Endothelial cell of umbilical vein (primary cell): ENCODE data around the gene CITED2. TPM values are rescaled to one million over a fixed set of nuclear protein-coding genes. Genes with fewer than 3 reads are reported as not detected.

Experiments used
- BruUV-seq: library from RNA; stranded (reverse); fragments of 400-500 nt; replicated peaks from 2 replicates; lab custom pipeline; 2021; lab: Mats Ljungman, UMichigan
- CTCF ChIA-PET: fragments of 300-600, 350-600 bp; sonication (Branson Sonifier 250); formaldehyde crosslinking; loops from one replicate; lab custom pipeline; 2021; ENCODE audit warnings: antibody characterized with exemption, inconsistent platforms; lab: Charles Lee
- POLR2A ChIA-PET: fragments of 300-600, 350-600 bp; sonication (Branson Sonifier 250); formaldehyde crosslinking; loops from one replicate; lab custom pipeline; 2021; ENCODE audit warnings: antibody characterized with exemption, inconsistent platforms; lab: Charles Lee
- DNase-seq: peaks from one replicate; pipeline ENCODE4 v3.0.0-alpha.2; 2011; ENCODE audit warnings: low read depth, low spot score
- FAIRE-seq: peaks from 2 replicates; lab custom pipeline; 2011; peaks lifted over from hg19 to GRCh38; lab: Jason Lieb, UNC
- H2AFZ ChIP-seq: 2 replicates; pipeline ENCODE4 v1.6.0; 2012; ENCODE audit warnings: low read depth, low read length, control low read depth, inconsistent platforms
- H3K27ac ChIP-seq: 2 replicates; pipeline ENCODE4 v1.5.1; 2011; ENCODE audit warnings: low read depth, mild to moderate bottlenecking, control low read depth, low read length, moderate library complexity; ENCODE audit not compliant: insufficient read depth
- H3K27me3 ChIP-seq, 2 experiments: 2 replicates each; pipeline versions ENCODE4 v1.6.0 to v1.6.1; 2011; ENCODE audit warnings: low read length in 2 of 2, mixed read lengths in 1 of 2; ENCODE audit not compliant: control insufficient read depth in 2 of 2, insufficient read depth in 2 of 2
- H3K36me3 ChIP-seq, 2 experiments: 2 replicates in 1 of 2; 3 replicates in 1 of 2; pipeline ENCODE4 v1.5.1; 2011; ENCODE audit warnings: low read length in 2 of 2, mild to moderate bottlenecking in 1 of 2, moderate library complexity in 1 of 2; ENCODE audit not compliant: control insufficient read depth in 2 of 2, insufficient read depth in 2 of 2; ENCODE audit errors: extremely low read depth in 1 of 2
- H3K4me1 ChIP-seq: 3 replicates; pipeline ENCODE4 v1.5.1; 2011; ENCODE audit warnings: mild to moderate bottlenecking, low read length; ENCODE audit not compliant: control insufficient read depth, insufficient read depth; ENCODE audit errors: extremely low read depth
- H3K4me2 ChIP-seq: 2 replicates; pipeline ENCODE4 v1.6.1; 2011; ENCODE audit warnings: low read length, control low read depth, mixed read lengths; ENCODE audit not compliant: insufficient read depth
- H3K4me3 ChIP-seq, 3 experiments: fragments of 200-600 bp in 1 of 3; sonication (generic), shearing (Covaris generic) in 1 of 3; replicated peaks in 1 of 3; 2 replicates each; pipeline ENCODE4 v1.5.1; 2011 to 2016; ENCODE audit warnings: control low read depth in 3 of 3, low read length in 3 of 3, mild to moderate bottlenecking in 2 of 3, inconsistent platforms in 1 of 3, low read depth in 1 of 3, moderate library complexity in 1 of 3; ENCODE audit not compliant: insufficient read depth in 1 of 3
- H3K79me2 ChIP-seq: 2 replicates; pipeline ENCODE4 v1.6.0; 2012; ENCODE audit warnings: low read length, inconsistent platforms; ENCODE audit not compliant: control insufficient read depth, insufficient read depth
- H3K9ac ChIP-seq: replicated peaks from 2 replicates; pipeline ENCODE3; 2011; ENCODE audit warnings: low read length, control low read depth; ENCODE audit not compliant: insufficient read depth; ENCODE audit errors: extremely low read depth
- H3K9me1 ChIP-seq: replicated peaks from 3 replicates; pipeline ENCODE4 v1.6.0; 2011; ENCODE audit warnings: mild to moderate bottlenecking, low read length; ENCODE audit not compliant: control insufficient read depth, insufficient read depth; ENCODE audit errors: extremely low read depth
- H3K9me3 ChIP-seq: replicated peaks from 2 replicates; pipeline ENCODE4 v1.5.1; 2012; ENCODE audit warnings: low read length, inconsistent platforms; ENCODE audit not compliant: control insufficient read depth, insufficient read depth
- H4K20me1 ChIP-seq: replicated peaks from 2 replicates; pipeline ENCODE3; 2011; ENCODE audit warnings: mild to moderate bottlenecking, low read length; ENCODE audit not compliant: control insufficient read depth, insufficient read depth; ENCODE audit errors: extremely low read depth
- EZH2 ChIP-seq: IDR thresholded peaks from 2 replicates; pipeline ENCODE4 v1.6.1; 2012; ENCODE audit warnings: borderline replicate concordance, low read depth, mild to moderate bottlenecking, moderate library complexity, low read length, inconsistent platforms; ENCODE audit not compliant: severe bottlenecking
- FOS ChIP-seq: IDR thresholded peaks from 2 replicates; pipeline ENCODE4 v1.6.1; 2011; ENCODE audit warnings: mild to moderate bottlenecking, low read length, moderate library complexity, borderline replicate concordance; ENCODE audit not compliant: insufficient read depth
- GATA2 ChIP-seq: IDR thresholded peaks from 2 replicates; pipeline ENCODE4 v1.7.0; 2011; ENCODE audit warnings: low read depth, mild to moderate bottlenecking, moderate library complexity, mixed read lengths, low read length; ENCODE audit not compliant: insufficient read length, insufficient read depth
- MYC ChIP-seq: IDR thresholded peaks from one replicate; pipeline ENCODE4 v1.6.1; 2011; ENCODE audit warnings: mild to moderate bottlenecking, low read depth, low read length
- POLR2A ChIP-seq: IDR thresholded peaks from 2 replicates; pipeline ENCODE4 v1.6.1; 2012; ENCODE audit warnings: low read depth, mild to moderate bottlenecking, control low read depth, low read length
- POLR2AphosphoS5 ChIP-seq: IDR thresholded peaks from 2 replicates; pipeline ENCODE4 v1.6.1; 2012; ENCODE audit warnings: low read depth, mild to moderate bottlenecking, control low read depth, low read length, moderate library complexity; ENCODE audit not compliant: insufficient read depth
- dilution Hi-C: fragments of 300-500 bp; cut with MboI; formaldehyde crosslinking; loops from one replicate; pipeline ENCODE4 v1.15.0; 2019; ENCODE audit warnings: low sequenced_read_pairs; ENCODE audit not compliant: extremely low pct_ligation_motif_present
- intact Hi-C: fragments of 100-400 bp; cut with micrococcal nuclease; formaldehyde crosslinking; loops from one replicate; pipeline ENCODE4 v1.10.0; 2022
- polyA plus RNA-seq, 4 experiments: library from polyadenylated mRNA; depleted of rRNA in 3 of 4; stranded (reverse) in 3 of 4; unstranded in 1 of 4; fragments of >200 nt; gene quantifications; 2 replicates each; pipeline versions ENCODE4 v1.2.1 to v1.2.3, GENCODE V29; 2011 to 2012; ENCODE audit warnings: missing spikeins in 1 of 4
- total RNA-seq: library from RNA; stranded (reverse); gene quantifications from 2 replicates; pipeline ENCODE4 v1.2.3, GENCODE V29; 2021
- TF ChIP-seq, protein P1 (sequence below): IDR thresholded peaks from 2 replicates; pipeline ENCODE4 v1.6.1; 2011; ENCODE audit not compliant: insufficient read depth, insufficient read length
- TF ChIP-seq, protein P2 (sequence below), 2 donors: IDR thresholded peaks; 1 replicate in 1 of 2; 2 replicates in 1 of 2; pipeline ENCODE4 v1.5.1; 2011; ENCODE audit warnings: low read length in 2 of 2, mild to moderate bottlenecking in 2 of 2, moderate library complexity in 2 of 2, control low read depth in 1 of 2, inconsistent platforms in 1 of 2, low read depth in 1 of 2; ENCODE audit not compliant: insufficient read depth in 1 of 2; ENCODE audit errors: extremely low read depth in 1 of 2

The CITED2 gene
- total and polyA plus RNA-seq, 2 donors (not counting 3 experiments of a cell fraction or from before 2014, with no cell fraction given), result 81.1 to 85.7 TPM

DNA sequence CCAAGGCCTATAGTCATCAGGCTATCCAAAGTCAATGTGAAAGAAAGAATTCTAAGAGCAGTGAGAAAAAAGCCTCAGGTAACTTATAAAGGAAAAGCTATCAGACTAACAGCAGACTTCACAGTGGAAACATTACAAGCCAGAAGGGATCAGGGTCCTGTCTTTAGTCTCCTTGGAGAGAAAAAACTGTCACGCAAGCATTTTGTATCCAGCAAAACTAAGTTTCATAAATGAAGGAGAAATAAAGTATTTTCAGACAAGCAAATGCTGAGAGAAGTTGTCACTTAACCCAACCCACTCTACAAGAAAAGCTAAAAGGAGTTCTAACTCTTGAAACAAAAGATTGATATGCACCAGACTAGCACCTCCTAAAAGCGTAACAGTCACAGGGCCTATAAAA lies 28.1 kb downstream of the CITED2 start:
- DNase-seq (no peak), FAIRE-seq (no peak)
- no peak overlapping the region for H2AFZ ChIP-seq
- no peaks in the 10 kb centered on the region for H4K20me1 ChIP-seq
- no peak overlapping the region for H3K4me2 ChIP-seq
- H3K9ac ChIP-seq, result no peak overlapping the region
- H3K36me3 ChIP-seq, result no peaks in the 10 kb centered on the region
- H3K4me1 ChIP-seq, result no peaks in the 10 kb centered on the region
- no peaks in the 10 kb centered on the region for H3K9me3 ChIP-seq
- CTCF ChIA-PET, result no interaction called here
- H3K27ac ChIP-seq, result no peak overlapping the region
- POLR2A ChIA-PET, result no interaction called here
- no TSS peak for BruUV-seq
- H3K9me1 ChIP-seq, result no peaks in the 10 kb centered on the region
- no peak overlapping the region for H3K4me3 ChIP-seq
- peaks cover 3 to 4% of the 10 kb centered on the region in 2 experiments for H3K27me3 ChIP-seq
- intact Hi-C loops (no loop called here), dilution Hi-C loops (no loop called here)
- no peak for TF ChIP-seq POLR2A
- TF ChIP-seq, protein P1, sequence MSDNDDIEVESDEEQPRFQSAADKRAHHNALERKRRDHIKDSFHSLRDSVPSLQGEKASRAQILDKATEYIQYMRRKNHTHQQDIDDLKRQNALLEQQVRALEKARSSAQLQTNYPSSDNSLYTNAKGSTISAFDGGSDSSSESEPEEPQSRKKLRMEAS, result no peak
- no peak for TF ChIP-seq FOS
- TF ChIP-seq, protein P2, sequence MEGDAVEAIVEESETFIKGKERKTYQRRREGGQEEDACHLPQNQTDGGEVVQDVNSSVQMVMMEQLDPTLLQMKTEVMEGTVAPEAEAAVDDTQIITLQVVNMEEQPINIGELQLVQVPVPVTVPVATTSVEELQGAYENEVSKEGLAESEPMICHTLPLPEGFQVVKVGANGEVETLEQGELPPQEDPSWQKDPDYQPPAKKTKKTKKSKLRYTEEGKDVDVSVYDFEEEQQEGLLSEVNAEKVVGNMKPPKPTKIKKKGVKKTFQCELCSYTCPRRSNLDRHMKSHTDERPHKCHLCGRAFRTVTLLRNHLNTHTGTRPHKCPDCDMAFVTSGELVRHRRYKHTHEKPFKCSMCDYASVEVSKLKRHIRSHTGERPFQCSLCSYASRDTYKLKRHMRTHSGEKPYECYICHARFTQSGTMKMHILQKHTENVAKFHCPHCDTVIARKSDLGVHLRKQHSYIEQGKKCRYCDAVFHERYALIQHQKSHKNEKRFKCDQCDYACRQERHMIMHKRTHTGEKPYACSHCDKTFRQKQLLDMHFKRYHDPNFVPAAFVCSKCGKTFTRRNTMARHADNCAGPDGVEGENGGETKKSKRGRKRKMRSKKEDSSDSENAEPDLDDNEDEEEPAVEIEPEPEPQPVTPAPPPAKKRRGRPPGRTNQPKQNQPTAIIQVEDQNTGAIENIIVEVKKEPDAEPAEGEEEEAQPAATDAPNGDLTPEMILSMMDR (IDR thresholded peaks at IDR 0.05; ENCODE audit: extremely low read depth in 1 of 2, insufficient read depth in 1 of 2, low read depth in 1 of 2, low read length in 2 of 2), result no peak
- TF ChIP-seq MYC, result no peak
- TF ChIP-seq EZH2, result no peak
- TF ChIP-seq POLR2AphosphoS5, result no peak
- TF ChIP-seq GATA2, result no peak
- H3K79me2 ChIP-seq, result no peaks in the 10 kb centered on the region
